Gastrocnemius medialis (tissue), 4 donors: ENCODE data around the gene TADA2A.
"Not testable (repeated sequence)": the region's sequence is repeated elsewhere in the genome, so short reads cannot be mapped to it uniquely, and the experiment has no call there.

Source experiments
- CTCF ChIP-seq, 5 experiments: fragments of 450-650 bp in 3 of 5; fragments of 200-600 bp in 2 of 5; sonication (generic) in 2 of 5; IDR thresholded peaks in 4 of 5; conservative IDR thresholded peaks in 1 of 5; 1 replicate in 4 of 5; 2 replicates in 1 of 5; pipeline ENCODE4 v1.5.1; 2016 to 2019; ENCODE audit warnings: antibody characterized with exemption in 5 of 5, mild to moderate bottlenecking in 3 of 5, moderate library complexity in 3 of 5
- POLR2A ChIP-seq, 2 donors: fragments of 450-650 bp; IDR thresholded peaks; one replicate each; pipeline ENCODE4 v1.6.1; 2017; ENCODE audit warnings: antibody characterized with exemption in 2 of 2, mild to moderate bottlenecking in 2 of 2, moderate library complexity in 2 of 2

GRCh38 chr17:37408145-37408479 is 1.4 kb downstream of the TADA2A start:
- TF ChIP-seq CTCF (IDR thresholded peaks at IDR 0.05 in 4 of 5, conservative IDR thresholded peaks at IDR 0.05 in 1 of 5); POLR2A (IDR thresholded peaks at IDR 0.05): not testable (repeated sequence)
